H9 (cell line): ENCODE data around the gene TMEM63C. TPM values are rescaled to one million over a fixed set of nuclear protein-coding genes. Genes with fewer than 3 reads are reported as not detected.
A peak's percentile ranks its signal among the peaks of the same experiment; 100 is the strongest.

Source experiments
- DNase-seq: peaks from one replicate; pipeline ENCODE4 v3.0.0-alpha.2; 2017
- H2AFZ ChIP-seq: one replicate; pipeline ENCODE4 v1.6.1; 2013; ENCODE audit warnings: mild to moderate bottlenecking, low read length, control low read depth, moderate library complexity
- H2AK5ac ChIP-seq: 2 replicates; pipeline ENCODE4 v1.6.1; 2013; ENCODE audit warnings: low read length, control low read depth, mixed read lengths; ENCODE audit not compliant: insufficient read length
- H2BK120ac ChIP-seq: one replicate; pipeline ENCODE4 v1.6.1; 2013; ENCODE audit warnings: low read depth, mild to moderate bottlenecking, low read length, control low read depth, inconsistent platforms; ENCODE audit not compliant: poor library complexity, severe bottlenecking
- H2BK12ac ChIP-seq: 2 replicates; pipeline ENCODE4 v1.6.1; 2013; ENCODE audit warnings: low read length, control low read depth, mixed read lengths, low read depth; ENCODE audit not compliant: insufficient read length
- H2BK15ac ChIP-seq: 2 replicates; pipeline ENCODE4 v1.6.1; 2013; ENCODE audit warnings: low read depth, low read length, control low read depth
- H2BK20ac ChIP-seq: one replicate; pipeline ENCODE4 v1.6.1; 2013; ENCODE audit warnings: low read depth, mild to moderate bottlenecking, low read length, control low read depth, inconsistent platforms; ENCODE audit not compliant: poor library complexity, severe bottlenecking
- H2BK5ac ChIP-seq: 2 replicates; pipeline ENCODE4 v1.6.1; 2013; ENCODE audit warnings: low read length, control low read depth, mixed read lengths; ENCODE audit not compliant: insufficient read length
- H3K14ac ChIP-seq: 2 replicates; pipeline ENCODE4 v1.6.1; 2013; ENCODE audit warnings: low read length, control low read depth; ENCODE audit not compliant: insufficient read depth
- H3K18ac ChIP-seq: 2 replicates; pipeline ENCODE4 v1.6.1; 2013; ENCODE audit warnings: low read depth, mild to moderate bottlenecking, mixed read lengths, low read length, control low read depth; ENCODE audit not compliant: insufficient read length
- H3K23ac ChIP-seq: 2 replicates; pipeline ENCODE4 v1.6.1; 2013; ENCODE audit warnings: low read length, control low read depth, mixed read lengths, low read depth; ENCODE audit not compliant: insufficient read length
- H3K23me2 ChIP-seq: 2 replicates; pipeline ENCODE4 v1.6.1; 2013; ENCODE audit warnings: low read depth, mild to moderate bottlenecking, mixed read lengths, low read length, control low read depth; ENCODE audit not compliant: insufficient read length, poor library complexity, severe bottlenecking
- H3K27ac ChIP-seq: 2 replicates; pipeline ENCODE4 v1.5.1; 2013; ENCODE audit warnings: low read length, control low read depth, mixed read lengths, low read depth; ENCODE audit not compliant: insufficient read length
- H3K27me3 ChIP-seq: 2 replicates; pipeline ENCODE4 v1.6.1; 2013; ENCODE audit warnings: low read length, control low read depth, inconsistent platforms; ENCODE audit not compliant: insufficient read depth
- H3K4ac ChIP-seq: 2 replicates; pipeline ENCODE4 v1.6.1; 2013; ENCODE audit warnings: low read depth, mild to moderate bottlenecking, control low read depth, inconsistent platforms, low read length, moderate library complexity
- H3K4me1 ChIP-seq: 2 replicates; pipeline ENCODE4 v1.6.1; 2013; ENCODE audit warnings: low read length, control low read depth, inconsistent platforms; ENCODE audit not compliant: insufficient read depth
- H3K4me2 ChIP-seq: 2 replicates; pipeline ENCODE4 v1.6.1; 2013; ENCODE audit warnings: low read length, control low read depth, mixed read lengths; ENCODE audit not compliant: insufficient read length, insufficient read depth
- H3K56ac ChIP-seq: 2 replicates; pipeline ENCODE4 v1.6.1; 2013; ENCODE audit warnings: low read depth, mild to moderate bottlenecking, mixed read lengths, low read length, control low read depth; ENCODE audit not compliant: insufficient read length
- H3K79me1 ChIP-seq: 2 replicates; pipeline ENCODE4 v1.6.1; 2013; ENCODE audit warnings: low read depth, mild to moderate bottlenecking, moderate library complexity, low read length, control low read depth, inconsistent platforms; ENCODE audit not compliant: insufficient read depth, poor library complexity, severe bottlenecking
- H3K79me2 ChIP-seq: 2 replicates; pipeline ENCODE4 v1.6.1; 2013; ENCODE audit warnings: low read length, control low read depth, inconsistent platforms; ENCODE audit not compliant: insufficient read depth
- H3K9ac ChIP-seq: 2 replicates; pipeline ENCODE4 v1.6.1; 2013; ENCODE audit warnings: low read length, control low read depth, mixed read lengths; ENCODE audit not compliant: insufficient read length; ENCODE audit errors: extremely low read depth
- H3K9me3 ChIP-seq: one replicate; pipeline ENCODE4 v1.6.1; 2013; ENCODE audit warnings: low read depth, low read length, inconsistent platforms; ENCODE audit not compliant: control insufficient read depth
- H3T11ph ChIP-seq: one replicate; pipeline ENCODE4 v1.6.1; 2013; ENCODE audit warnings: mild to moderate bottlenecking, low read length, control low read depth, inconsistent platforms
- H4K20me1 ChIP-seq: one replicate; pipeline ENCODE4 v1.6.1; 2013; ENCODE audit not compliant: control insufficient read depth, insufficient read length, insufficient read depth
- H4K5ac ChIP-seq: 2 replicates; pipeline ENCODE4 v1.6.1; 2013; ENCODE audit warnings: low read depth, mild to moderate bottlenecking, mixed read lengths, low read length, control low read depth; ENCODE audit not compliant: insufficient read length
- H4K8ac ChIP-seq: replicated peaks from 2 replicates; pipeline ENCODE4 v1.6.1; 2013; ENCODE audit warnings: low read length, control low read depth, mixed read lengths, low read depth; ENCODE audit not compliant: insufficient read length
- H4K91ac ChIP-seq: 2 replicates; pipeline ENCODE4 v1.6.1; 2013; ENCODE audit warnings: low read depth, mild to moderate bottlenecking, moderate library complexity, mixed read lengths, low read length, control low read depth; ENCODE audit not compliant: insufficient read length
- H3K27ac Mint-ChIP-seq, 3 experiments: 2 replicates in 2 of 3; 3 replicates in 1 of 3; pipeline ENCODE4 v1.8.0; 2020 to 2021; ENCODE audit warnings: mixed read lengths in 3 of 3, mild to moderate bottlenecking in 1 of 3, moderate library complexity in 1 of 3
- H3K27me3 Mint-ChIP-seq: 2 replicates; pipeline ENCODE4 v1.8.0; 2021; ENCODE audit warnings: low read depth, mild to moderate bottlenecking, moderate library complexity, mixed read lengths
- H3K36me3 Mint-ChIP-seq, 3 experiments: 2 replicates in 2 of 3; 3 replicates in 1 of 3; pipeline ENCODE4 v1.8.0; 2020 to 2021; ENCODE audit warnings: low read depth in 3 of 3, mixed read lengths in 3 of 3; ENCODE audit not compliant: insufficient read depth in 1 of 3
- H3K4me1 Mint-ChIP-seq, 2 experiments: 2 replicates each; pipeline ENCODE4 v1.8.0; 2020; ENCODE audit warnings: mixed read lengths in 2 of 2
- H3K4me3 Mint-ChIP-seq, 2 experiments: 2 replicates in 1 of 2; 3 replicates in 1 of 2; pipeline ENCODE4 v1.8.0; 2020 to 2021; ENCODE audit warnings: mild to moderate bottlenecking in 2 of 2, mixed read lengths in 2 of 2, moderate library complexity in 1 of 2
- H3K9me3 Mint-ChIP-seq, 2 experiments: 2 replicates in 1 of 2; 3 replicates in 1 of 2; pipeline ENCODE4 v1.8.0; 2020; ENCODE audit warnings: mild to moderate bottlenecking in 2 of 2, mixed read lengths in 2 of 2, moderate library complexity in 1 of 2
- WGBS: extraction: QIAGEN DNeasy Blood & Tissue Kit; methylation state at CpG from one replicate; pipeline ENCODE4 v1.1.7; 2013; ENCODE audit warnings: missing lambda C conversion rate, low lambda C conversion rate, mixed read lengths; ENCODE audit not compliant: insufficient read length; ENCODE audit errors: extremely low coverage; 5-methylcytosine and 5-hydroxymethylcytosine counted together
- total RNA-seq: library from RNA; stranded (reverse); gene quantifications from 2 replicates; pipeline ENCODE4 v1.2.1, GENCODE V29; 2021
- TF ChIP-seq, protein P1 (sequence below): fragments of 200-600 bp; sonication (generic); conservative IDR thresholded peaks from 3 replicates; pipeline ENCODE4 v1.8.0; 2021; ENCODE audit warnings: antibody characterized with exemption, mild to moderate bottlenecking

The TMEM63C gene
- total RNA-seq, 1 experiment from 2014 or later = 2.2 TPM

DNA sequence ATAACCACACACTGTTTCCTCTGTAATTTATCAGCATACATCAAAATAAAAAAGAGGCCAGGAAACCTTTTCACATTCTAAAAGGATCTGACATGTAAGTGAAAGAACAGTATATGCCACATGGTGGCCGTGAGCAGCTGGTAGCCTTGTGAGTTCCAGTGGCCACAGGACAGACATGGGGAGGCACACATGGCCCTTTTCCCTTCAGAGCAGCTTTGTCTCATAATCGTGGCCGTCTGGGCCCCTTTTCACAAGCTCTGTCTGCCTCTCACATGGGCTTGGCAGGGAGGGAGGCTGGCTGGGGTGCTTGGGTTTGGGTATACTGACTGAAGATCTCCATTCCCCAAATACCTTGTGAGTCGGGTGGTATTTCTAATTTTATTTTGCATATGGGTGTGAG, 38.5 kb upstream of the TMEM63C start:
- DNase-seq = no peak
- no peak overlapping the region for H3T11ph ChIP-seq
- no peak overlapping the region for H2BK20ac ChIP-seq
- TF ChIP-seq, protein P1, sequence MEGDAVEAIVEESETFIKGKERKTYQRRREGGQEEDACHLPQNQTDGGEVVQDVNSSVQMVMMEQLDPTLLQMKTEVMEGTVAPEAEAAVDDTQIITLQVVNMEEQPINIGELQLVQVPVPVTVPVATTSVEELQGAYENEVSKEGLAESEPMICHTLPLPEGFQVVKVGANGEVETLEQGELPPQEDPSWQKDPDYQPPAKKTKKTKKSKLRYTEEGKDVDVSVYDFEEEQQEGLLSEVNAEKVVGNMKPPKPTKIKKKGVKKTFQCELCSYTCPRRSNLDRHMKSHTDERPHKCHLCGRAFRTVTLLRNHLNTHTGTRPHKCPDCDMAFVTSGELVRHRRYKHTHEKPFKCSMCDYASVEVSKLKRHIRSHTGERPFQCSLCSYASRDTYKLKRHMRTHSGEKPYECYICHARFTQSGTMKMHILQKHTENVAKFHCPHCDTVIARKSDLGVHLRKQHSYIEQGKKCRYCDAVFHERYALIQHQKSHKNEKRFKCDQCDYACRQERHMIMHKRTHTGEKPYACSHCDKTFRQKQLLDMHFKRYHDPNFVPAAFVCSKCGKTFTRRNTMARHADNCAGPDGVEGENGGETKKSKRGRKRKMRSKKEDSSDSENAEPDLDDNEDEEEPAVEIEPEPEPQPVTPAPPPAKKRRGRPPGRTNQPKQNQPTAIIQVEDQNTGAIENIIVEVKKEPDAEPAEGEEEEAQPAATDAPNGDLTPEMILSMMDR = no peak
- peak overlapping the region; percentile 2 for H3K27ac ChIP-seq
- no peak overlapping the region for H2BK5ac ChIP-seq
- H4K5ac ChIP-seq = no peak overlapping the region
- no peak overlapping the region for H3K4ac ChIP-seq
- no peaks in the 10 kb centered on the region for H3K79me1 ChIP-seq
- H3K79me2 ChIP-seq = peaks cover 2% of the 10 kb centered on the region; the same call in 1 of the 2 replicates
- no peak overlapping the region for H4K8ac ChIP-seq
- no peak overlapping the region for H3K18ac ChIP-seq
- peaks cover 60 to 63% of the 10 kb centered on the region in 2 experiments for H3K4me1 Mint-ChIP-seq
- H3K4me1 ChIP-seq = peaks cover 30% of the 10 kb centered on the region; the same call in 1 of the 2 replicates
- peak overlapping the region; percentile 80 to 98 for H3K4me3 Mint-ChIP-seq
- no peak overlapping the region for H2BK12ac ChIP-seq
- no peak overlapping the region; a peak in 3 of 7 replicates for H3K27ac Mint-ChIP-seq
- no peak overlapping the region for H3K23ac ChIP-seq
- peaks cover 29% of the 10 kb centered on the region for H3K23me2 ChIP-seq
- no CpG with 5 or more reads among the region's 4 CpGs for WGBS
- H2AK5ac ChIP-seq = no peak overlapping the region
- H3K4me2 ChIP-seq = peak overlapping the region; percentile 89
- H3K56ac ChIP-seq = no peak overlapping the region
- H4K91ac ChIP-seq = no peak overlapping the region
- H3K9me3 Mint-ChIP-seq = no peaks in the 10 kb centered on the region
- no peaks in the 10 kb centered on the region for H4K20me1 ChIP-seq
- peaks cover 4 to 11% (median 11%) of the 10 kb centered on the region in 3 experiments for H3K36me3 Mint-ChIP-seq
- no peak overlapping the region for H2BK120ac ChIP-seq
- peaks cover 25% of the 10 kb centered on the region for H3K27me3 Mint-ChIP-seq
- H3K9ac ChIP-seq = no peak overlapping the region
- H2BK15ac ChIP-seq = no peak overlapping the region
- no peaks in the 10 kb centered on the region for H3K27me3 ChIP-seq
- no peak overlapping the region for H2AFZ ChIP-seq
- no peaks in the 10 kb centered on the region for H3K9me3 ChIP-seq
- no peak overlapping the region for H3K14ac ChIP-seq
